NOMO-1 (cell line): ENCODE results near the gene ENSA.
"Not testable (repeated sequence)": the region's sequence is repeated elsewhere in the genome, so short reads cannot be mapped to it uniquely, and the experiment has no call there.

Source experiments
- DNase-seq, 2 experiments: peaks; one replicate each; lab custom pipeline; 2025; ENCODE audit not compliant: unreplicated experiment in 2 of 2; lab: John Stamatoyannopoulos, UW

Gene ENSA

DNA sequence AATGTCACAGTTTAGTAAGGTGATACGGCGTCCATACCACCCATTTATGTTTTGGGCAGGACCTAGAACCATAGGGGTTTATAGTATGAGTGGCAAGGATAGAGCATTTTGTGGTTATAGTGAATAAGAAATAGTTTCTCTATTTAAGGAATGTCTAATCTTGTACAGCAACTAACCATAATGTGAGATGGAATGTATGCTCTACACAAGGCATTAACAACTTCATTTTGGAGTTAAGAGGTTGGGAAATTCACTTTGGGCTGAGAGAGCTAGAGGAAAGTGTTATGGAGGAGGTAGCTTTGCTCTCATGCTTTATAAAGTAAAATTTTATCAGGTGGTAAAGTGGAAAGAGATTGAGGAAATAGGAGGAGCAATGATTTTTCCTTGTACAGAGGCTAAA lies 47.0 kb downstream of the ENSA start:
- DNase-seq, result no peak

DNA sequence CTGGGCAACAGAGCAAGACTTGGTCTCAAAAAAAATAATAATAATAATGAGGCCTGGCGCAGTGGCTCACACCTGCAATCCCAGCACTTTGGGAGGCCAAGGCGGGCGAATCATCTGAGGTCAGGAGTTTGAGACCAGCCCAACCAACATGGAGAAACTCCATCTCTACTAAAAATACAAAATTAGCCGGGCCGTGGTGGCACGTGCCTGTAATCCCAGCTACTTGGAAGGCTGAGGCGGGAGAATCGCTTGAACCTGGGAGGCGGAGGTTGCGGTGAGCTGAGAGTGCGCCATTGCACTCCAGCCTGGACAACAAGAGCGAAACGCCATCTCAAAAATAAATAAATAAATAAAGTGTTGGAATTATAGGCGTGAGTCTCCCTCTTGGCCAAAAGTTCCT lies 47.5 kb downstream of the ENSA start:
- DNase-seq, result not testable (repeated sequence)

DNA sequence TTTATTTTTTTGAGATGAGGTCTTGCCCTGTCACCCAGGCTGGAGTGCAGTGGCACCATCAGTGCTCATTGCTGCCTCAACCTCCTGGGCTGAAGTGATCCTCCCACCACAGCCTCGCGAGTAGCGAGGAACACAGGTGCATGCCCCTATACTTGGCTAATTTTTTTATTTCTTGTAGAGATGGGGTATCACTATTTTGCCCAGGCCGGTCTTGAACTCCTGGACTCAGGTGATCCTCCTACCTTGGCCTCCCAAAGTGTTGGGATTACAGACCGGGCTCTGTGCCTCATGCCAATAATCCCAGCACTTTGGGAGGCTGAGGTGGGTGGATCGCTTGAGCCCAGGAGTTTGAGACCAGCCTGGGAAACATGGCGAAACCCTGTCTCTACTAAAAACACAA lies 48.0 kb downstream of the ENSA start:
- DNase-seq, result not testable (repeated sequence)

DNA sequence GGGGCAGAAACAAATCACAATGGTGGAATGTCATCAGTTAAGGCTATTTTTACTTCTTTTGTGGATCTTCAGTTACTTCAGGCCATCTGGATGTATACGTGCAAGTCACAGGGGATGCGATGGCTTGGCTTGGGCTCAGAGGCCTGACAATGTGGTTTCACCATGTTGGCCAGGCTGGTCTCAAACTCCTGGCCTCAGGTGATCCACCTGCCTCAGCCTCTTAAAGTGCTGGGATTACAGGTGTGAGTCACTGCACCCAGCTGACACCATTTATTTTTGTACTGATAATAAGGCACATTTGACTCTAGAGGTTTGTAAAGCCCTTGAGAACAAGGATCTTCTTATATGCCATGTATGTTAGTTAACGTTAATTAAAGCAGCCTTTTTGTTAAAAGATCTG lies 48.4 kb downstream of the ENSA start:
- not testable (repeated sequence) for DNase-seq

DNA sequence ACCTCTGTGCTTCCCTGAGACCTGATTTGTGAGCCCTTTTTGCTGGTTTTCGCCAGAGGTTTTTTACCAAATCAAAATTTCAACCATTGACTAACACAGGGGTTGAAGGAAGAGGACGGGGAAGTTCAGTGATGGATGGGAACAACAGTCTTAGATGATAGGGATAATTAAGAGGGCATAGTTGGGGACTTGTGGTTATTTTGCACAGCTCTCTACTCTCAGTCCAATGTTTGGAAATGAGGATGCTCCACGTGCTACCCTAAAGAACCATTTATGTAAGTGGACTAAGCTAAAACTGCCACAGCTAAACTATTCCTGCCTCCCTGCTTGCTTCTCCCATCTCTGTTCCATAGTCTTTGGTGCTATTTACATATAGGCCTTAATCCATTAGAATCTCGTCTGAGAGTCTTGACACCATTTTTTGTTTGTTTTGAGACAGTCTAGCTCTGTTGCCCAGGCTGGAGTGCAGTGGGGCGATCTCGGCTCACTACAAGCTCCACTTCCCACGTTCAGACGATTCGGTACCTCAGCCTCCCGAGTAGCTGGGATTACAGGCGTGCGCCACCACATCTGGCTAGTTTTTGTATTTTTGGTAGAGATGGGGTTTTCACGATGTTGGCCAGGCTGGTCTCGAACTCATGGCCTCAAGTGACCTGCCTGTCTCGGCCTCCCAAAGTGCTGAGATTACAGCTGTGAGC lies 49.3 kb downstream of the ENSA start:
- DNase-seq, result no peak

DNA sequence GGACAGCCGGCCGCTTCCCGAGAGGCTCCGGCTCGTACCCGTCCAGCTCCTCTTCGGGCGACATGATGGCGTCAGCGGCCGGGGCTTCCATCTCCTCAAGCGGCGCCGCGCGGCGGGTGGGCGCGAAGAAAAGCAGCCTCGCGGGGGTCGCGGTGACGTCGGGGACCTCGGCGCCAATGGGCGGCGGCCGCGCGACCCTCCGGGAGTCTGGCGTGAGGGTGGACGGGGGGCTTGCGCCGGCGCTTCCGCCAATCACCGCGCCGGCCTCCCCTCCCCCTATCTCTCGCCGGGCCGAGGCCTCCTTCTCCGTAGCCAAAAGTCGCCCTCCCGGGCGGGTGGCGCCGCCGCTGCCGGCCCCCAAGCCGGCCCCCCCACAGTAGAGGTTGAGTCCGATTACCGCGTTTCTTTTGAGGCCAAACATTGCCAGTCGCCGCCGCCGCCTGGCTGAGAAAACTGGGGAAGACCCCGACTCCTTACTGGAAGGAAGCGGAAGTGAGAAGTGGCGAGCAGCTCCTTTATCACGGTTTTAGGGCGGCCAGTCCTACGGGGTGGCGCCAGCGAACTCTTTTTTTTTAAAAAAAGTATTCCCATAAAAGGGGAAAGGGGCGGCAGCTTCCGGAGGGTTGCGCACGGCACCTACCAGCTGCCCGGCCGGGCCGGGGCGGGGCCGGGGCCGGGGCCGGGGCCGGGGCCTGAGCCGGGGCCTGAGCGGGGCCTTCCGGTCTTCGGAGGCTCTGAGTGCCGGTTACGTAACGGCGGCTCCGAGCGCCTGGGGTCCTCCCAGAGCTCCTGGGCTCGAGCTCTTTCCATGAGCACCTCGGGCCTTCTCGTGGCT lies 50.1 kb downstream of the ENSA start, which contains the start of gene MCL1:
MCL1 (minus strand) TSS at position 501 of the 835 bp plus-strand sequence; CDS start at position 421, 80 bp downstream.
- DNase-seq, result peak; percentile 95 to 97

DNA sequence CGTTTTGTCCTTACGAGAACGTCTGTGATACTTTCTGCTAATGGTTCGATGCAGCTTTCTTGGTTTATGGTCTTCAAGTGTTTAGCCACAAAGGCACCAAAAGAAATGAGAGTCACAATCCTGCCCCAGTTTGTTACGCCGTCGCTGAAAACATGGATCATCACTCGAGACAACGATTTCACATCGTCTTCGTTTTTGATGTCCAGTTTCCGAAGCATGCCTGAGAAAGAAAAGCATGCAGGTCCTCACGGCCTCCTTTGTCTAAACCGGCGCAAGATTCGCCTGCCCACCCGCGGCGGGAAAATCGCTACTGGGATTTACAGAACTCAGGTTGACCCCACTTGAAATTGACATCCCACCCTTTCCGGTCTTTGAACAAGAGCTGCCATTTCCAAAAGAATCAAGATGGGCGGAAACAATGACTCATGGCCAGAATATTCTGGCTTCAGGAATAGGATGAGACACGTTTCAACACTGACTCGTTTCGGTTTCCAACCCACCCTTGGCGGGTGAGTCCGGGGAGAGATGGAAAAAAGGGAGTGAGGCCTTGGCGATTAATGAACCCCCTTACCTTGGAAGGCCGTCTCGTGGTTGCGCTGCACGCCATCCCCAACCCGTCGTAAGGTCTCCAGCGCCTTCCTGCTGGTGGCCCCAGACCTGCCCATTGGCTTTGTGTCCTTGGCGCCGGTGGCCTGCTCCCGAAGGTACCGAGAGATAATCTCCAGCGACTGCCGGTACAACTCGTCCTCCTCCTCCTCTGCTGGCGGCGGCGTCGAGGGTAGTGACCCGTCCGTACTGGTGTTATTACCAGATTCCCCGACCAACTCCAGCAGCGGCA lies 50.9 kb downstream of the ENSA start:
- peak in 1 of 2 experiments; percentile 35 for DNase-seq

DNA sequence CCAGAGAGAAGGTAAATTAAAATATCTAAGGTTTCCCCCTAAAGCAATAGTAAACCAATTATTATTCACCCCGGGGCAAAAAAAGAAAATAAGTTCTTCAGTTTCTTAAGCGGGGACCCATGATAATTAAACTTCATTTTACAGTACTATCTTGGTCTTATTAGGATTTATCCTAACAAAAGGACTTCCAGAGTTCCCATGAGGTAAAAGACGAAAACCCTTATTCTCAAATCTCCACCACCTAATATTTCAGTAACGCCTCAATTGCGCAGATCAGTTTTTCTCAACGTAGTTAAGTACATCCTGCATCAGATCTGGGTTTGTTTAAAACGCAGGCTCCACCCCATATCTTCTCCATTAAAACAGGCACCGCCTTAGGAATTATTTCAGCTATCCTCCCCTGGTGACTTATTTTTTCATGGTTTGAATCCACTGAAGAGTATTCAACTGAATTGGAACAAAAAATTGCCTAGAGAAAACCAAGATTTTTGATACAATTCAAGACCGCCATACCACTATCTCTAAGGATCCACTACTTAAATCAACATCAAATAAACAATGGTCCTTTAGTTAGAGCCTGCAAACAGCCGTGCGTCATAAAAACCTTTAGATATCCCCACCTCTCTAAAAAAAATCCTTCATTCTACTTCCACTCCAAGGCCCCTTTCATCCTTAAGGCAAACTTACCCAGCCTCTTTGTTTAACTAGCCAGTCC lies 51.7 kb downstream of the ENSA start:
- peak in 1 of 2 experiments; percentile 21 for DNase-seq

DNA sequence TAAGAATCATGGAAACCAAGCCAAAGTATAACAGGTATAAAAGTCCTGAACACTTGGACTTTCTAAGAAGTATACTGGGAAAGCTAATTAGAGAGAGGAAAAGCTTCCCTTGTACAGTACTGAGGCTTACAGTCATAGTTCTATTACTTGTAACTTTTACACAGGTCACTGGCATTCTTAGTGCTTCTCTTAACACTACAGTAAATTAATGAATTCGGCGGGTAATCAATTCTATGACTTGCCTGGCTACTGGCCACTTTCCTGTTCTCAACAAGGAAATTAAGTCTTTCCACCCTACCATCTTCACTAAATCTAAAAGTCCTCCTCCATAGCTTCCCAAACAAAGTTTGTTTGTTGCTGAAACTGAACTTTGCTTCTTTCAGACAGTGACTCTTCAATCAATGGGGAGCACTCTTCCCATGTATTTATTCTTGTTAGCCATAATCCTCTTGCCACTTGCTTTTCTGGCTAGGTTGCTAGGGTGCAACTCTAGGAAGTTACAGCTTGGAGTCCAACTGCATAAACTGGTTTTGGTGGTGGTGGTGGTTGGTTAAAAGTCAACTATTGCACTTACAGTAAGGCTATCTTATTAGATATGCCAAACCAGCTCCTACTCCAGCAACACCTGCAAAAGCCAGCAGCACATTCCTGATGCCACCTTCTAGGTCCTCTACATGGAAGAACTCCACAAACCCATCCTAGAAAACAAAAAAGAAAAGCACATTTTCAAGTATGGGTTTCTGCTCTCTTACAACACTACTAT lies 52.4 kb downstream of the ENSA start:
- DNase-seq, result peak in 1 of 2 experiments; percentile 29

DNA sequence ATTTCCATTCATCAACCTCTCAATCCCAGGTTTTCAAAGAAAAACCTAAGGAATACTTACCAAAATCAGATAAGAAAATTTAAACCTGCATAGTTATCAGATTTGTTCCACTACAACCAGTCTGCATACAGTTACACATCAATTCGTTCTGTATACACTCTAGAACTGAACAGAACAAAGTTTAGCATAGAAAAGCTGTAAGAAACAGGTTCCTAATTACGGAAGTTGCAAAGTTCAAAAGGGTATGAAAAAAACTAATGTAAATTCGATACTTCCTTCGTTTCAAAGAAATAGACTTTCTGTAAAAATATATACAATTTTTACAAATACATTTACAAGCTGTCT lies 53.1 kb downstream of the ENSA start:
- peak in 1 of 2 experiments; percentile 50 for DNase-seq

DNA sequence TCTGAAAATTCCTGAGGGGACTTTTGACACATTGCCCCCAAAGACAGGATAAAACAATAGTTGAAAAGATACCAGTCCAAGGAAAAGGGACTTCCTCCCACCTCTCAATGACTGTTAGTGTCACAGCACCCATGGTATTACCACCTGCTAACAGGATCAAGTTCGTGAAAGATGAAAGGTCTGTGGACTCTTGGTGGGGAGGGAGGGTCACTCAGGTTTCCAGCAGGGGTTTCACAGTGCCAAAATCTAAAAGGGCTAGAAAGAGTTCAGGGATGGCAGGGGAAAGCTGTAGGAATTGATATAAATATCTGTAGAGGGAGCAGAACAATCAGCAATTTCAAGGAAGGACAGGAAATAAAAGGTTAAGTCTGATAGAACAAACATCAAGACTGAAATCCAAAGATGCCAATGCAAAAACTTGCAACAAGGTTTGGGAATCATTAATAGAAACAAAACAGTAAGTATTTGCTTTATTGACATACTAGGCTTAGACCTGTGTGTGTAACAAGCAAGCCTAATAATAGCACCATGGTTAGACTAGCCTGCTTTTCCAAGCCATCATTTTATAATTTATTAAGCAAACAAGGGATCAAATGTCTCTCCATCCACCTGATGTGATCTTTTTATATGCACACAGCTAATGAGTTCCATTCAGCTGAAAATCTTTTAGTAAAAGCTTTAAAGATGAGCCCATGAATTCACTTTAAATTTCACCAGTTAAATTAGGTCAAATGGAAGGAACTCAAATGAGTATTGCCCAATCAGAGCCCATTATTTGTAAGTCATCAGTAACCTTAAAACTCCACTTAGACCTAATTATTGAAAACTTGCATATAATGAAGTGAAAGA lies 53.7 kb downstream of the ENSA start:
- peak in 1 of 2 experiments; percentile 45 for DNase-seq

DNA sequence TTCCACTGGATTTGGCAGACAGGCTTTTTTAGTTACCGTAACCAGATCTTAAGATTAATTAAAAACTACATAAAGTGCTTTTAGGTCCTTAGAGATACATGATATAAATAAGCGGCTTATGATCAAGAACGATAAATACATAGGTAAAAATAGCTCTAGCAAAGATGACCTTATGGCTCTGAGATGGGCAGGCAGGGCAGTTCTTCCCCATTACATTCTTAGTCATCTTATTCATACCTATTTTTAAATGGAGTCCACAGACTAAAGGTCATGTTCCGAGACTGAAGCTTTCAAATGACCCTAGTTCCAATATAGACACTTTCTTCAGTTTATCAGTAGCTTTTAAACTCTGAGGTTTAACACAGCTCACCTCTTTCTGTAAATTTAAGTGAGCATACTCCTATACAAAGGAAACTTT lies 54.3 kb downstream of the ENSA start:
- no peak for DNase-seq

DNA sequence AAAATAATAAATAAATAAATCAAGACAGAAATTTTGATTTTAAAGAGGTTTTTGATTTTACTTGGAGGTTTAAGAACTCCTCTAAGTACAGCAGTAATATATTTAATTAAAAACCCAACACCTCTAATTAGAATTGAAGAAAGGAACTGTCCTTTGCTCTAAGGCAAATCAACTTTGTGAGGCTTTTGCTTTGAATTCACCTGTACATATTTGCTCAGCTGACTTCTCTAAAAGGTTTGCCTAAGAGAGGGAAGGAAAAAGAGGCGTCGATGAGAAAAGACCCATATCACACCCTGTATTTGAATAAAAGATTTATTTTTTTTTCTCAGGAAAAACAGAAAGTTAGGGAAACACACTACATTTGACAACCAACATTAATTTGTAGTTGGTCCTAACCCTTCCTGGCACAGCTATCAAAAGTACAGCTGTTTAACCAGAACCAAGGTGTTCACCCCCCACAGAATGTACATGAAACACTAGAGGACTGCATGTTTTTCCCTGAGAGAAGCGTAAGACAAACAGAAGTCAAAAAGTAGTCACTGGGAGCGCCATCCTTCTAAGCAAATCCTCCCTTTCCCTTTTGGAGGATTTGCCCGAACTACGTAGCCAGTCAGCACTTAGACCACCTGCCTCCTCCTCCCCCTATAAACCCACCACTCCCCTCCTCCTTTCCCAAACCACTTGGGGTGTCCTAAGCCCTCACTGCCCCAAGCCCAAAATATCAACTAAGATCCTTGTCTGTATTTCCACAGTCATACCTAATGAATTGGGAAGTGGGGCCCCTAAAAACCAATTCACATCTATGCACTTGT lies 54.9 kb downstream of the ENSA start:
- no peak for DNase-seq

DNA sequence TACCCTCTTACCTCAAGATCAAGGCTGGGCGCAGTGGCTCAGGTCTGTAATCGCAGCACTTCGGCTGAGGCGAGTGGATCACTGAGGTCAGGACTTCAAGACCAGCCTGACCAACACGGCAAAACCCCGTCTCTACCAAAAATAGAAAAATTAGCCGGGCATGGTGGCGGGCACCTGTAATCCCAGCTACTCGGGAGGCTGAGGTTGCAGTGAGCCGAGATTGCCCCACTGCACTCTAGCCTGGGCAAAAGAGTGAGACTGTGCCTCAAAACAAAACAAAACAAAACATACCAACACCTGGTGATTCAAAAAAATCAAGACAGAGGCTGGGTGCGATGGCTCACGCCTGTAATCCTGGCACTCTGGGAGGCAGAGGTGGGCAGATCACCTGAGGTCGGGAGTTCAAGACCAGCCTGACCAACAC lies 55.8 kb downstream of the ENSA start:
- not testable (repeated sequence) for DNase-seq

DNA sequence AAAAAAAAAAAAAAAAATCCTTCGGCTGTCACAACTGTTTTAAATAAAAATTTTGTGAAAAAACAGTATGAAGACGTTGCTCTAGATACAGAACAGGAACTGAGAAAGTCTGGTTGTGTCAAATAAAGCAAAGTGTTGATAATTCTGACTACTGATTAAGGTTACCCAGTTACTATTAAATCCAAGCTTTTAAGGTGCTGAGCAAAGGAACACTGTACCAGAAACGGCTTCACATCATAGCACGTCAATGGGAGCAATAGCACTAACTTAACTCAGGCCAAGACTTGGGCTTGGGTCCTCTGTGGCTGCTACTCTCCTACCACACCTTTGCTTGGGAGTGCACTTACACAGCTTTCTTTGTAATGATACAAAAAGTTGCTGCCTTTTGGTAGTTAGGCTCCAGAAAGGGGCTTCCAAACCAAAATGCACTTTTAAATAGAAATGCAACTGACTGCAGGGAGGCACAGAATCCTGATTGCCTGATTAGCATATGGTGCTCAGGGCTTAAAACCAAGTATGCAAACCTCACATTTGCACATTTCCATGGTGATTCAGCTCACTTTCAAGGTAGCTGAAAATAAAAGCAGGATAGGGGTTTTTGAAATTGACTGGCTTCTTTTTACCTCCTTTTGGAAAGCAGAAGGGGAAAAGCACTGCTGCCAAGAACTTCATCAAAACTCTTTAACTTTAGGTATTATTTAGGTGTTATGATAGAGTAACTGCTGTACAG lies 56.3 kb downstream of the ENSA start:
- no peak for DNase-seq
